GM18502 (cell line): ENCODE results near the gene LZTS3.
"Not testable (repeated sequence)": the region's sequence is repeated elsewhere in the genome, so short reads cannot be mapped to it uniquely, and the experiment has no call there.

ENCODE experiments used
- ATAC-seq: cut with Tn5 transposase; IDR thresholded peaks from one replicate; pipeline ENCODE4 v1.9.1; 2021; ENCODE audit warnings: mild to moderate bottlenecking; ENCODE audit not compliant: unreplicated experiment, poor library complexity

LZTS3 gene

DNA sequence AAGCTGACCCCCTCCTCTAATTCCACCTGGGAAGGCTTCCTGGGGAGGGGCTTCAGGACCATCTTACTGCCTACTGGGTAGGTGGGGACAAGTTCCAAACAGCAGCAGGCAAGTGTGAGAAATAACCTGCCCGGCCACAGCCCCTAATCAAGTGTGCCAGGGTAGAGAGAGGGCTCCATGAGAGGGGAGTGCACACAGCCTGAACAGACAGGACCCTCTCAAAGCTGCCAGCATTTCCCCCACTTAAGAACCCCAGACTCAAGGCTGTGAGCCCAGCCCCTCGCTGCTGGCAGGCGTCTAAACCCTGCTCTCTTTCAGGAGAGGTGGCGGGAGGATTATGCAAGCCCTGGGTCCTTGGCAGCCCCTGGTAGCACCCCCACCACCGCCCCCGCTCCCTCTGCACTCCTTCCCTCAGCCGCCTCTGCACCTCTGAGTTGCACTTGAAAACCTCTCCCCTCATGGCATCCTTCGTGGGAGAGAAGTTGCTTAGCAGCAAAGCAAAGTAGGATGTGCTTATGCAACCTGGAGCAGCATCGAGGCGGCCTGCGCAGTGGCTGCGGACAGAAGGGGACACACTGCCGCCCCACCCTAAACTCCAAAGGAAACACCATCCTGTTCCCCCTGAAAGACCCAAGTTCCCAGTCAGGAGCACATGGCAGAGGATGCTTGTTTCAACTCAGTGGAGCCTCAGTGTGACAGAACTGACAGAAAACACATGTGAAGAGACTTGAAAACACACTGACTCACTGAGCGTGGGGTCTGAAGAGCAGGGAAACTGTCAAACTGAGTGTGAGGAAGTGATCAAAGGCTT is 20.7 kb upstream of the LZTS3 start:
- ATAC-seq, result no peak

DNA sequence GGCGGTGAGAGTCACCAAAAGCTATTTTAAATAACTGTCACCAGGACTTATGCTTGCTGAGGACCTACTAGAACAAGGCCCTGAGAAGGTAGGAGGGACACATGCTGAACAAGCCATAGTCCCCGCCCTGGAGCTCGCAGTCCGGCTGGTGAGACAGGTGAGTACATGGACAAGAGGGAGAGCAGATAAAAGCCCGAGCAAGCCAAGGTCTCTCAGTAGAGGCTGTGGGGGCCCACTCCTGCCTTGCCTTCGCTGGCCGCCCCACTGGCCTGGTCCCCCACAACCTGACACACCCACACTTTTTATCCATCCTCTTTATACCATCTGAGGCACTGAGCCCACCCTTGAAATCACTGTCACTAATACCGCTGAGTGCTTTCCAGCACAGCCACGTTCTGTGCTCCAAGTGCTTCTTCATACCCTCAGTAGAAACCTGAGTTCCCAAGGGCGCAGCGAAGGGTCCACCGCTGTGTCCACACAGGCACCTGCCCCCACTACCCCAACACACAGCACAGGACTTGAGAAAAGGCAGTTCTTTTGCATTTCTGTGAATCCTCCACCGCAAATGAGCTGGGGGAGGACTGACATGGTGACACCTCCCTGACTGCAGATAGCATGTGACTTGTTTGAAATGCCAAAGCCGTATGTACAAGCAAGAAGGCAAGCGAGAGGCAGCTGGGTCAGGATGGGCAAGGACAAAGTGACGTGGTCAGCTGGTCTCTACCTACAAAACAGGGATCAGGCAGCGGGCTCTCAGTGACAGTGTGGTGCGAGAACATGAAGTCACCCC is 19.1 kb upstream of the LZTS3 start:
- no peak for ATAC-seq

DNA sequence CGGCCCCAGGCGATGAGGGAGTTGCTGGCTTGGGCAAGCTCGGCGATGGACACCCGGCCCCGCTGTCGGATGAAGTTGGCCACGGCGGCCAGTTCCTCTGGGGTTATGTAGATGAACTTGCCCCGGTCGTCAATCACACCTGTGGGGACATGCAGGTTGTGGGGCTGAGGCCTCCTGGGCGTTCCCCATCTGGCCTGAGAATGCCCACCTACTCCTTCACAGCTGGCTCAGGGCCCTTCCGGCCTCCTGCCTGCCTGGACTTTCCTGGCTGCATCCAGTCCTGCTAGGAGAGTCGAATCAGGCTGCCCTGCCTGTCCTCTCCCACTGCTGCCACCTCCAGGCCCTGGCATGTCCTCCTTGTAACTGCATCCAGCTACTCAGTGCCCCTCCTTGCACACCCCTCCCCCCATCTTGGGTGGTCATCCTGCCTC is 17.3 kb upstream of the LZTS3 start:
- ATAC-seq, result no peak

GRCh38 chr20:3189561-3190131 is 16.3 kb upstream of the LZTS3 start:
- no peak for ATAC-seq

DNA sequence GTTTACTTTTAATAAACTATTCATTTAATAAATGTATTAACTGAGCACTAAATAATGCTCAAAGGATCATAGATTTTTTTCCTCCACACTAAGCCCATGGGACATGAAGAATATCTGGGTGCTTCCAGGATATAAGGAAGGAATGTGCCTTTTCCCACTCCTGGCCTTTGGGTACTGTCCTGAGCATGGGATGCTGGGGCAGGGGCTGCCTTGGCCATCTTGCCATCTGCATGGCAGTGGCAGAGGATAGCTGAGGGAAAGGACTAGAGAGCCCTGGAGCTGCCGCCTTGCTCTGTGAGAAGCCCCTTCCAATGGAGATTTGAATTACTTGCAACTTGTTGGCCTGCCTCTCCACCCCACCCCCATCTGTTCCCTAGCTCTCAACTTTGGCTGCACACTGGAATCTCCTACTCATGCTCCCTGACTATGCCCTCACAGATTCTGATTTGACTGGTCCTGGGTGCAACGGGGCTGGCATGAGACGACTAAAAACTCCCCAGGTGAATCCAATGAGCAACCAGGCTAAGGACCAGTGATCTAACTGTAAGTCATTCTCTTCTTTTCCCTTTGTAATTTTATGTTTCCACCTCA is 15.6 kb upstream of the LZTS3 start:
- no peak for ATAC-seq

GRCh38 chr20:3187861-3188260 is 14.5 kb upstream of the LZTS3 start:
- not testable (repeated sequence) for ATAC-seq

- no peak for ATAC-seq
Measured at GRCh38 chr20:3183896-3184612, 10.7 kb upstream of the LZTS3 start.

GRCh38 chr20:3182429-3182828 is 9.1 kb upstream of the LZTS3 start:
- not testable (repeated sequence) for ATAC-seq

- no peak for ATAC-seq
Measured at GRCh38 chr20:3181270-3181669, 7.9 kb upstream of the LZTS3 start.

GRCh38 chr20:3180319-3180718 is 7.0 kb upstream of the LZTS3 start:
- no peak for ATAC-seq

GRCh38 chr20:3177746-3178485 is 4.6 kb upstream of the LZTS3 start:
- no peak for ATAC-seq

DNA sequence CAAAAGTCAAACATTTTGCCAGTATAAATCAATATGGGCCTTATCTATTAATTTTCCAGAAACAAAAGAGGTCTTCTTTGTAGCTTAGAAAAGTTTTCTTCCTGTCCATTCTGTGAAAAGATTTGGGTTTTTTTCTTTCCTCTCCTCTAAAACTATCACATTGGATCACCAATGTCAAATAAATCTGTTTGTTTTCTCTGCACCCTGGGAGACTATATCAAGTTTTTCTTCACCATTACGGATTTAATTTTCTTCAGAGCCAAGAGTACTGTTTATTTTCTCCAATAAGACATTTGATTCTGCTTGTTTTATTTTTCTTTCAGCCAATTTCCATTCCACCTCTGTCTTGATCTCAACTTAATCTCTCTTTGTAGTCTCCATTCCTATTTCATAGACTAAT is 1.9 kb upstream of the LZTS3 start:
- ATAC-seq, result no peak

DNA sequence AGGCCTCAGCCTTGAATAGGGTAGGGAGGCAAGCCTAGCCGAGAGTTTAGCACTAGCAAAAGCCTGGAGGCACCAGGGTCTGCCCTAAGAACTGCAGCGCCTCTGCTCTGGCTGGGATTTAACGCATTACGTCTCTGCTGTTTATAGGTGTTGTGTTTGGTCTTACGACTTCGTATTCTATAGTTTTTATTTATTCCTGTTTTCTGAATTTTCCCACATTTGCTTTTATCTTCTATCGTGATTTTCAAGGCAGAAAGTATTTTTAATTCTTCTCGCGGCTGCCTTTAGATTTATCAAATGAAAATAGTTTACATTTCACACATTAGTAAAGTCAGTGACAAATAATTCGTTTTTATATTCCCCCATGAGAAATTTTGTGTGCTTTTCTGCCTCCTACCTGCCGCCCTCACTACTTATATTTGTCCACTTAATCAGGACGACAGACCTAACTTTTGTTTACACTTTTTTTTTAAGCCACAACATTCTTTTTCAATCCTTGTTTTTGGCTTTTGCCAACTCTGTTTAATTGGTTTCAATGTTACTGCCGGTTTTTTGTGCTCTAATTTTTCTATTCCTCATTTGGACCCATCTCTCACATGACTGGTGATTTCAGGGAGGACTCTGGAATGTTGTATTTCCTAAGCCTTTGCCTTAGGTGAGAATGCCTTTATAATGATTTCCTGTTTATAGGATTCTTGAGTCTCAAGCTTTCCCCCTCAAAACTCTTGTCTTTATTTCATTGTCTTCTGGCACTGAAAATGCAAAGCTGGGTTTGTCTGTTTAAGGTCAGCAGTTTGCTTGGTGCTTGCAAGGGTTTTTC is 1.3 kb upstream of the LZTS3 start:
- ATAC-seq, result no peak

DNA sequence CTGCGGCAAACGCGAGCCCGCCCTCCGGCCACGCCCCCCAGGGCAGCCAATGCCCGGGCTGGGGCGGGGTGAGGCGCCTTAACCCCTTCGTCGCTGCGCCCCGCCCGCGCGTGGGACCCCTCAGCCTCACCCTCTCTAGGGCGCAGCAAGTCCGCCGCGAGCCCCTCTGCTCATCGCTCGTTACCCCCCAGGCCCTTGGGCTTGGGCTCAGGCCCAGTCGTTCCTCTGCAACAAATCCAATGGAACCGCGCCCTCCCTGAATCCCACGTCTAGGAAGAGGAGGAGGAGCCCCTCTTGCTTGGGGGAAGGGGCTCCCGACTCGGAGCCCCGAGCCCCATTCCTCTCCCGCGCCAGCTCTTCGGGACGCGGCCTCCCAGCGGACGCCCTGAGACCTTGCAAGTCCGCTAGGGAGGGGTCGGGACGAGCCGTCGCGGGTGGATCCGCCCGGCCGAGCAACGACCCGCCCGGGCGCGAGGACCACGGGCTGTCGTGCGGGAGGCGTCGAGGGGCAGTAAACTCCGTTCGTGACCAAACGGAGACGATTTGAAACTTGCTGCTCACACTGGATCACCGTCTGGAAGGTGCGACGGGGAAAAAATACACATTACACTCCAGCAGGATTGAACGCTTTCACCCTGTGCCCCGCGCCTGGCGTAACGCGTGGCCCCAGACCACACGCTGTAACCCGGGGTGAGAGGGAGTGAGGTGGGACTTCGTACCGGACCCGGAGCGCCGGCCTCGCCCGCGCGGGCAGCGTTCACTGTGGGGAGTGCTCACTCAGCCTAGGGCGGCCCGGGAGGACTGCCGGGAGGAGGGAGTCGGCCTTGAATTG is 477 bp upstream of the LZTS3 start:
- peak; percentile 86 for ATAC-seq

DNA sequence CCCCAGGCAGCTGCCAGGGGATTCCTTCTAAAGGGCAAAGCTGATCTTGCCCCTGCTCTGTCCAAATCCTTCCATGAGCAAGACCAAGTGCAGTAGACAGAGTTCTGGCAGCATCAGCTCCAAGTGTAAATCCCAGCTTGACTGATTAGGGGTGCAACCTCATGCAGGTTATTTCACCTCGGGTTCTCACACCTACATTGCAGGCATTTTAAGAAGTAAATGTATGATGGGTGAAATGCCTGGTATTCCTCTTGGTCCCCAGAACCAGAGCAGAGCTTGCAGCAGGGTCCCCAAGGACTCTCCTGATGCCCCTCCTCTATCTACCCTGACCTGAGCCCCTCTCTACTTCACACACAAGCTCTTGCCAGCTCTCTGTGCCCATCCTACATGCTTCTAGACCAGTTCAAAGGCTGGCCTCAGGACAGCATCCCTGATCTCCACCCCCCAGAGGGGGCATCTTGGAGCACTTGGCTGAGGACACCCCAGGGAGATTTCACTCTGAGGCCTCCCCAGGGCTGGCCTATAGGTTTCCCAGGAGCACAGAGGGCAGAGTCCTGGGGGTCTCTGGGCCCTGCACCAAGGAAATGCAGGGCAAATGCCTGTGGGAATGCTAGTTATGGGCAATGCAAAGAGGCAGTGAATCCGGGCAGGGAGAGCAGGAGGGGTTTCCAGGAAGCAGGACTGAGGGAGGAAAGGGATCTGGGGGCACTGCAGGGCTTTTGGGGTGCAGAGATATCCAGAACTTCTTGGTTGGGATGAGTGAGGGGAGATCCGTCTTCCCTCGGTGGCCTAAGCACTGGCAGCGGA is 1.0 kb downstream of the LZTS3 start:
- ATAC-seq, result no peak

DNA sequence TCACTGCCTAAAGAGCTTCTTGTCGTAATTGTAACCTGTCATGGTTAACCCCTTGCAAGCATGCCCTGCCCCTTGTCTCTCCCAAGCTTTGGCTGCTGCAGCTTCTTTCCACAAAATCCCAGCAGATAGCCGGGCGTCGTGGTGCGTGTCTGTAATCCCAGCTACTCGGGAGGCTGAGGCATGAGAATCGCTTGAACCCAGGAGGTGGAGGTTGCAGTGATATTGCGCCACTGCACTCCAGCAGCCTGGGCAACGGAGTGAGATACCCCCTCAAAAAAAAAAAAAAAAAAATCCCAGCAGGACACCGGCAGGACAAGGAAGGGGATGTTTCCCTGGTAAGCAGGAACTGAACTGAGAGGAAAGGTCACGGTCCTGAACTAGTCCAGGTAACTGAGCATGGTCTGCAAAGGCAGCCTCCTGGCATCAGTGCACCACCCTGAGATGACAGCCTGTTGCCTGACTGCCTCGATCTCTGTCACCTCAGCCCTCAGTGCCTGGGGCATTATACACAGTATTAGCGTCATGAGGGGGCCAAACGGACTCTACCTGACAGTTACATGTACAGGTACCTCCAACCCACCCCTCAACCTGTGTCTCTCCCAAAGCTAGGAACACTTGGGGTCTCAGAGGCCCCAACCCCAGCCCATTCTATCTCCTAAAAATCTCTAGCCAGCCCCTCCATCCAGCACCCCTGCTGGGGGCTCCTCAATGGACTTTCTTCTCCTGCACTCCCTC is 1.8 kb downstream of the LZTS3 start:
- ATAC-seq, result no peak
